SK-N-SH (cell line): Measurements from ENCODE around the gene DENND6A.

ENCODE experiments used
- CTCF ChIP-seq: fragments of 200-600 bp; sonication (generic); IDR thresholded peaks from 2 replicates; pipeline ENCODE4 v1.6.1; 2017; ENCODE audit warnings: antibody characterized with exemption, mild to moderate bottlenecking, moderate library complexity
- EP300 ChIP-seq, 2 experiments: IDR thresholded peaks; 2 replicates each; pipeline versions ENCODE4 v1.4.0 to v1.6.1; 2012; ENCODE audit warnings: borderline replicate concordance in 1 of 2, low read depth in 1 of 2, low read length in 1 of 2
- EZH2phosphoT487 ChIP-seq: fragments of 200-600 bp; sonication (generic); IDR thresholded peaks from 2 replicates; pipeline ENCODE4 v1.6.1; 2017; ENCODE audit warnings: low read depth, mixed run types, mild to moderate bottlenecking, antibody characterized with exemption, moderate library complexity, borderline replicate concordance
- FOSL2 ChIP-seq: IDR thresholded peaks from 2 replicates; pipeline ENCODE4 v1.4.0; 2012; ENCODE audit warnings: low read depth, mild to moderate bottlenecking, moderate library complexity, borderline replicate concordance
- GATA2 ChIP-seq: sonication (generic); formaldehyde crosslinking; IDR thresholded peaks from 2 replicates; pipeline ENCODE4 v1.5.0; 2020; ENCODE audit warnings: mild to moderate bottlenecking, missing genetic modification reagents
- IRF3 ChIP-seq: fragments of 150-350 bp; IDR thresholded peaks from 2 replicates; pipeline ENCODE4 v1.6.1; 2016; ENCODE audit warnings: mild to moderate bottlenecking, low read depth, low read length
- JUND ChIP-seq: IDR thresholded peaks from 2 replicates; pipeline ENCODE4 v1.4.0; 2012
- POLR2AphosphoS5 ChIP-seq: IDR thresholded peaks from 2 replicates; pipeline ENCODE4 v1.6.1; 2012; ENCODE audit warnings: low read depth, low read length
- RAD21 ChIP-seq: IDR thresholded peaks from 2 replicates; pipeline ENCODE4 v1.6.1; 2012; ENCODE audit warnings: mild to moderate bottlenecking, low read length
- RCOR1 ChIP-seq: fragments of 150-350 bp; IDR thresholded peaks from 2 replicates; pipeline ENCODE4 v1.6.1; 2017; ENCODE audit warnings: antibody characterized with exemption, low read length
- SIN3A ChIP-seq: IDR thresholded peaks from 2 replicates; pipeline ENCODE4 v1.6.1; 2012; ENCODE audit warnings: low read depth, mild to moderate bottlenecking, low read length, moderate library complexity, borderline replicate concordance
- TAF1 ChIP-seq: IDR thresholded peaks from 2 replicates; pipeline ENCODE4 v1.6.1; 2012; ENCODE audit warnings: low read depth, mild to moderate bottlenecking, low read length, moderate library complexity, borderline replicate concordance
- YY1 ChIP-seq: IDR thresholded peaks from 2 replicates; pipeline ENCODE4 v1.4.0; 2012; ENCODE audit warnings: low read depth, mild to moderate bottlenecking
- TF ChIP-seq, protein P1 (sequence below): fragments of 150-350 bp; IDR thresholded peaks from 2 replicates; pipeline ENCODE4 v1.6.1; 2017; ENCODE audit warnings: antibody characterized with exemption, low read length, low read depth, borderline replicate concordance

DNA sequence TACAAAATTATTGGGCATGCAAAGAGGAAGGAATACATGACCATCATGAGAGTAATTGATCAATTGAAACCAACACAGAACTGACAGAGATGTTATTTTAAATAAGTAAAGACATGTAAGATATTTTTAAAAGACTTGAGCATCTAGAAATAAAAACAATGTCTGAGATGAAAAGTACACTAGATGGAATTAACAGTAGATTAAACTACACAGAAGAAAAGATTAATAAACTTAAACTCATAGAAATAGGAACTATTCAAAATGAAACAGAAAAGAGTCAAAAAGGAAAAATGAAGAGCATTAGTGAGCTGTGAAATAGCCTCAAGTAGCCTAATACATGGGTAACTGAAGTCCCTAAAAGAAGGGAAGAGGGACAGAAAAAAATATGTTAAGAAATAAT, 87.2 kb downstream of the DENND6A start:
- TF ChIP-seq CTCF (no peak), SIN3A (no peak), EZH2phosphoT487 (no peak), FOSL2 (no peak), GATA2 (no peak), POLR2AphosphoS5 (no peak), RAD21 (no peak), JUND (no peak), RCOR1 (no peak), IRF3 (no peak), YY1 (no peak), TAF1 (no peak), EP300 (IDR thresholded peaks at IDR 0.05; ENCODE audit: borderline replicate concordance in 1 of 2, low read depth in 1 of 2, low read length in 1 of 2) (no peak)
- TF ChIP-seq, protein P1, sequence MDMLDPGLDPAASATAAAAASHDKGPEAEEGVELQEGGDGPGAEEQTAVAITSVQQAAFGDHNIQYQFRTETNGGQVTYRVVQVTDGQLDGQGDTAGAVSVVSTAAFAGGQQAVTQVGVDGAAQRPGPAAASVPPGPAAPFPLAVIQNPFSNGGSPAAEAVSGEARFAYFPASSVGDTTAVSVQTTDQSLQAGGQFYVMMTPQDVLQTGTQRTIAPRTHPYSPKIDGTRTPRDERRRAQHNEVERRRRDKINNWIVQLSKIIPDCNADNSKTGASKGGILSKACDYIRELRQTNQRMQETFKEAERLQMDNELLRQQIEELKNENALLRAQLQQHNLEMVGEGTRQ: no peak
